ENCODE data around the gene KRTAP5-10. TPM values are rescaled to one million over a fixed set of nuclear protein-coding genes. Genes with fewer than 3 reads are reported as not detected.

Gene KRTAP5-10
- not detected for total RNA-seq

GRCh38 chr11:71565263-71565662 is at the start of gene KRTAP5-10:
Gene KRTAP5-10, plus strand, starts transcription at chr11:71565563. Its CDS starts 25 bp downstream, at chr11:71565588.

GRCh38 chr11:71526796-71527575 is 38.4 kb upstream of the KRTAP5-10 start, which contains the start of gene KRTAP5-7:
Gene KRTAP5-7, plus strand, starts transcription at chr11:71527267. Its CDS starts 34 bp downstream, at chr11:71527301.

GRCh38 chr11:71537977-71538665 is 27.2 kb upstream of the KRTAP5-10 start, which contains the start of gene KRTAP5-8:
Gene KRTAP5-8, plus strand, starts transcription at chr11:71538025. Its CDS starts 31 bp downstream, at chr11:71538056.

GRCh38 chr11:71548120-71548519 is 17.2 kb upstream of the KRTAP5-10 start, which contains the start of gene KRTAP5-9:
Gene KRTAP5-9, plus strand, starts transcription at chr11:71548420. Its CDS starts 238 bp downstream, at chr11:71548658.

GRCh38 chr11:71582309-71582895 is 17.0 kb downstream of the KRTAP5-10 start, which contains the start of gene KRTAP5-11:
Gene KRTAP5-11, minus strand, starts transcription at chr11:71582875. Its CDS starts 38 bp downstream, at chr11:71582837.

Small RNA genes within 50 kb of the gene (small RNA-seq; reads per million reads assigned to genes)
- gene AP000867.1 (ENCODE audit: low replicate concordance) (not detected), gene KRTAP5-14P (ENCODE audit: low replicate concordance) (not detected)

Other genes with a start within 250 kb of the KRTAP5-10 start
- 34.1 TPM for gene DHCR7, start 117.2 kb upstream of the KRTAP5-10 start, total RNA-seq
- gene NADSYN1, start 112.4 kb upstream of the KRTAP5-10 start, total RNA-seq: 47.6 TPM
- not detected for gene KRTAP5-7, start 38.3 kb upstream of the KRTAP5-10 start, total RNA-seq
- not detected for gene KRTAP5-8, start 27.5 kb upstream of the KRTAP5-10 start, total RNA-seq
- gene KRTAP5-9, start 17.1 kb upstream of the KRTAP5-10 start, total RNA-seq: not detected
- not detected for gene KRTAP5-11, start 17.3 kb downstream of the KRTAP5-10 start, total RNA-seq

All from parietal lobe (tissue), 2 donors.